Fibroblast of villous mesenchyme (primary cell): ENCODE results near the gene COMMD1. TPM values are rescaled to one million over a fixed set of nuclear protein-coding genes. Genes with fewer than 3 reads are reported as not detected.

Source experiments
- DNase-seq: peaks from one replicate; pipeline ENCODE4 v3.0.0-alpha.2; 2010; ENCODE audit warnings: low read depth
- H3K4me3 ChIP-seq: 2 replicates; pipeline ENCODE4 v1.5.1; 2011; ENCODE audit warnings: low read depth, mild to moderate bottlenecking, low read length
- CTCF ChIP-seq: IDR thresholded peaks from 2 replicates; pipeline ENCODE4 v1.5.1; 2012; ENCODE audit warnings: low read depth, mild to moderate bottlenecking, low read length; ENCODE audit not compliant: insufficient read depth
- small RNA-seq: library from RNA; depleted of rRNA; stranded (forward); fragments of <200 nt; gene quantifications from one replicate; pipeline ENCODE3, GENCODE V24; 2012
- total RNA-seq: library from RNA; depleted of rRNA; stranded (reverse); fragments of >200 nt; gene quantifications from 2 replicates; pipeline ENCODE4 v1.2.3, GENCODE V29; 2012

The COMMD1 gene
- total RNA-seq, 1 donor = 59.2 TPM

GRCh38 chr2:62176801-62177200 is 271.3 kb downstream of the COMMD1 start:
- no peak overlapping the region for H3K4me3 ChIP-seq
- no peak for TF ChIP-seq CTCF
- DNase-seq = no peak

GRCh38 chr2:62177392-62178049 is 272.0 kb downstream of the COMMD1 start:
- H3K4me3 ChIP-seq = no peak overlapping the region
- DNase-seq = no peak
- TF ChIP-seq CTCF = no peak

GRCh38 chr2:62178741-62179271 is 273.3 kb downstream of the COMMD1 start:
- no peak overlapping the region for H3K4me3 ChIP-seq
- peak; percentile 23 for DNase-seq
- TF ChIP-seq CTCF = no peak

GRCh38 chr2:62180975-62181374 is 275.5 kb downstream of the COMMD1 start:
- no peak overlapping the region for H3K4me3 ChIP-seq
- TF ChIP-seq CTCF = no peak
- no peak for DNase-seq

- H3K4me3 ChIP-seq = no peak overlapping the region
- DNase-seq = no peak
- TF ChIP-seq CTCF = no peak
Measured at GRCh38 chr2:62181843-62182242, 276.4 kb downstream of the COMMD1 start.

GRCh38 chr2:62184512-62185230 is 279.2 kb downstream of the COMMD1 start:
- DNase-seq = no peak
- no peak overlapping the region for H3K4me3 ChIP-seq
- TF ChIP-seq CTCF = no peak

Small RNA genes within 50 kb of the gene (small RNA-seq; reads per million reads assigned to genes)
- not detected for gene RF00019

Other genes with a start within 250 kb of the COMMD1 start
- gene FAM161A, start 51.6 kb upstream of the COMMD1 start, total RNA-seq = 1.9 and 2.2 TPM in 2 replicates
- gene CCT4, start 17.0 kb upstream of the COMMD1 start, total RNA-seq = 111 and 147 TPM in 2 replicates